NOMO-1 (cell line): ENCODE data around the gene MAP3K5.
"Not testable (repeated sequence)": the region's sequence is repeated elsewhere in the genome, so short reads cannot be mapped to it uniquely, and the experiment has no call there.

ENCODE experiments used
- DNase-seq, 2 experiments: peaks; one replicate each; lab custom pipeline; 2025; ENCODE audit not compliant: unreplicated experiment in 2 of 2; lab: John Stamatoyannopoulos, UW

The MAP3K5 gene

DNA sequence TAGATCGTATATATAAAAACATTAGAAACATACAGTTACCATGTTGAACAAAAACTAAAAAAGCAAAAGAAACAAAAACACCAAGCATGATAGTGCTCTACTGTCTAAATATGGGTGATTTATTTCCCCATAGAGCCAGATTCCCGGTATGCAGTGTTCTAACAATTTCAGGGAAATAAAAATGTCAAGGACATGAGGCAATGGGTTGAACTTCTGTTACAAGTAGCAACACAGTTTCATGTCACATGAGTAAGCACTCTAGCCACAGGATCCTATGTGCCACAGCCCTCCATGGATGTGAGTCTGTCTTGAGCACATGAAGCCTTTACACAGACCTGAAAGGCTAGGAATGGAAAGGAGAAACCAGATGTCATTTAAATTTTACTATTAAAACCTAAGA is 96.0 kb downstream of the MAP3K5 start:
- no peak for DNase-seq

GRCh38 chr6:136695412-136695811 is 96.9 kb downstream of the MAP3K5 start:
- DNase-seq: no peak

GRCh38 chr6:136693090-136693489 is 99.2 kb downstream of the MAP3K5 start:
- no peak for DNase-seq

GRCh38 chr6:136687894-136688293 is 104.4 kb downstream of the MAP3K5 start:
- DNase-seq: not testable (repeated sequence)

GRCh38 chr6:136685540-136686108 is 106.7 kb downstream of the MAP3K5 start:
- DNase-seq: no peak

DNA sequence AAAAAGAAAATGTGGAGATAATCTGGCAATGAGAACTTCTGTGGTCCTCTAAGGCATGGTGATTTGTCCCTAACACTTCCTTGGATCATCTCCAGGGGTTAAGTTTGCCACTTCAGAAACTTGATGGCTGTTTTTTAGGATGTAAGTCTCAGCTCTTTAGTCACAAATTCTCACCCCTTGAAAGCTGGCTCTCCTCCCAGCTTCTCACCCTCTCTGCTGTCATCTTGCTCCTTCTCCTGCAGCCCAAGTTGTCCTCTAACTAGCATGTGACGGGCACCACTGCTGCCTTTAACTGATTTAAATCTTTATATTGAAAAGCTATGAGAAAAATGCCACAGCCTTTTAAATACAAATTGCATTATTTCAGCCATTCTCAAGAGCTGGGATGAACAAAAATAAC is 107.8 kb downstream of the MAP3K5 start:
- DNase-seq: no peak

DNA sequence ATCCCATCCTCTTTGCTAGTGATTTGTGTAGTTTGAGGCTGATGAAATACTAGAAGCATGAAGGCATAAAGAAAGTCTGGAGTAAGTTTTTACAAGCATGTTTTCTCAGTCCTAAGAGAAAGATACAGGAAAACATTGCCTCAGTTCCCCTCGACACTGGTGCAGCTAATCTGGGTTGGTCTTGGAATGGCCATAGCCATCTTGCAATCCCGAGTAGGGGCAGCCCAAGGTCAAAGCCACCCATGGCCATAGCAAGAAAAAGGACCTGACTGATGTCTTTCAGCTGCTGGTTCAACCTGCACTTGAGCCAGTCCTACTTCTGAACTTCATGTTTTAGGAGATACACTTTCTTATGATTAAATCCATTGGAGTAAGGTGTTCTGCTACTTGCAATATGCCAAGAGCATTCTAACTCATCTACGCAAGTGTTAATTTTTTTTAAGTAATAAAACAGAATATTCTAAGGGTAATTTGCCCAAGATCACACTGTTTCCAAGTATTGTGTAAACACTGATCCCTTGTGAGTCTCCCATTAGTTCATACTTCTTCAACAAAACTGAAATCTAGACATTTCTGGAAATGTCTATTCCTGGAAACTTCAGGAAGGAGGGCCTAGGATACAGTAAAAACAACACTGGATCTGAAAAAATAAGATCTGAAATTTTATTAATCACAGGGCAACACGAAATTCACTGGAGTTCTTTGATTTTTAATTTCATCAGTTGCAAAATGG is 108.9 kb downstream of the MAP3K5 start:
- no peak for DNase-seq

DNA sequence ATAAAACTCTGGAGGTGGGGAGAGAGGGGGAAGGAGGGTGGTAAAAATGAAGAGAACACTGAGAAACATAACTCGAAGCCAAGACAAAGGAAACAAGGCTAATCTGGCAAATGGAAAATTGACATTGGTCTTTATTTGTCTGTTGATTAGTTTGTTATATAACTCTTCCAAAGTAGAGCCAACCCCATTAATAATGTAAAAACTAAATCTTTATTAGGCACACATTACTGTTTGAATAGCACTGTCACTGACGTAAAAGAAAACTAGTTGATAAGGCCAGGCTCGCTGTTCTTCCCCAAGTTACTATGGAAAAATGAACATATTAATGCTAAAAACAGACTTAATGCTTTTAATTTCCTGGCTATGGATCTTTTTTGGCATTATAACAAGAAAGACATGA is 110.0 kb downstream of the MAP3K5 start:
- DNase-seq: no peak

GRCh38 chr6:136677822-136678221 is 114.5 kb downstream of the MAP3K5 start:
- DNase-seq: no peak

DNA sequence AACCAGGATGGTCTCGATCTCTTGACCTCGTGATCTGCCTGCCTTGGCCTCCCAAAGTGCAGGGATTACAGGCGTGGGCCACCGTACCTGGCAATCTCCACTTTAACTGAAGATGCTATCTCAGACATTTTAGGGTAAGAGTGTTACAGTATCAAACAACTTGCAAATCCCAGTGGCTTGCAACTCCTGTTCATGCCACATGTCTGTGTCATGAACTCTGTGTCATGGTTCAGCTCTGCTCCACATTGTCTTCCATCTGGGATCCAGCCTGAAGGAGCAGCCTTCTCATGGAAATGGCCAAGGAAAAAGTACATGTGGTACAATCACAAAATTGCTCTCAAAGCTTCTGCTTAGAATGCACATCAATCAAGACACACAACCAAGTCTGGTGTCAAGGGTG is 114.9 kb downstream of the MAP3K5 start:
- no peak for DNase-seq

GRCh38 chr6:136676075-136676474 is 116.2 kb downstream of the MAP3K5 start:
- DNase-seq: no peak

DNA sequence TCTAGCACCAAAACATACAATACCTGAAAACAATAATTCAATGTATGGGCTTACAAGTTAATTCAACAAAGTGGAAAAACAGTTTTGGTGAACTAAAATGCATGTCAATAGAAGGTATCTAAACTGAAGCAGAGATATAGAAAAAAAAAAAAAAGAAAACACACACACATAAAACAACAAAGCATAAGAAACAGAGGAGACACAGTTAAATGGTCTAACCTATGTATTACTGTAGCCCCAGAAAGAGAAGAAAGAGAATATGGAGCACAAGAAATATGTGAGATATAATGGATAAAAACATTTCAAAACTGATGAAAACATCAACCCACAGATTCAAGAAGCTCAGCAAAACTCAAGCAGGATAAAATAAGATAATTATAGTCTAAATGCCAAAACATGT is 118.7 kb downstream of the MAP3K5 start:
- no peak for DNase-seq

- DNase-seq: no peak
These were observed 120.1 kb downstream of the MAP3K5 start for GRCh38 chr6:136672144-136672543.

DNA sequence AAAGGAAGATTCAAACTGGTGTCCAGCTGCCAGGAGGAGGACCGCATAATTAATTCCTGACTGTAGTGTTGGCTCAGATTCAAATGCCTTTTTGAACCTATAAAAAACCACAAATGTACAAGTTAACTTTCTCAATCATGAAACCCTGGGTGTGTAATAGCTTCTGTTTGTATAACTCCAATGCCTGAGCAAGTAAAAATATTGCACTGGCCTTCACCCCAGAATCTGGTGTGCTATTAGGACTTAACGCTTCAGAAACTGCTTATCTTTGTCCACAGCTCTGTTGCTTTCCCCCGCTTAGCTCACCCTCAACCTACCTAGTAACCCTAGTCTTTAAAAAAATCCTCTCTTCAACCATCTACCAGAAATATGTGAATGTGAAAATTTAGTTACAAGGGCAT is 123.0 kb downstream of the MAP3K5 start:
- DNase-seq: no peak

DNA sequence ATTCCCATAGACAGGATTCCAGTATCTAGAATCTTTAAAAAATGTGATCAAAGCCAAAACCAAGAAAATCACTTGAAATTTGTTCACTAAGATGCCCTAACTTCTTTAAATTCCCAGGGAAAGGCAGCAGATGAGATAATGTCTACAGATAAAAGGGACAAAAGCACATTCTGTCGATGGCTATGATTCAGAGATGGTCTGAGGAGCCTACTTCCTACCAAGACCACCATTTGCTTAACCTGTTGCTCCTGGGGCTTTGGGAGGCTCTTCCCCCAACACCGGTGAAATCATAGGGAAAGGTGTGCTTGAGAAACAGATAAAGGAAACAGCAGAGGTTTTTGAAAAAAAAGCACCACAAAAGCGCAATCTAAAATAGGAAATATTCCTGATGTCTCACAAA is 123.7 kb downstream of the MAP3K5 start:
- no peak for DNase-seq

GRCh38 chr6:136666041-136666440 is 126.2 kb downstream of the MAP3K5 start:
- no peak for DNase-seq

DNA sequence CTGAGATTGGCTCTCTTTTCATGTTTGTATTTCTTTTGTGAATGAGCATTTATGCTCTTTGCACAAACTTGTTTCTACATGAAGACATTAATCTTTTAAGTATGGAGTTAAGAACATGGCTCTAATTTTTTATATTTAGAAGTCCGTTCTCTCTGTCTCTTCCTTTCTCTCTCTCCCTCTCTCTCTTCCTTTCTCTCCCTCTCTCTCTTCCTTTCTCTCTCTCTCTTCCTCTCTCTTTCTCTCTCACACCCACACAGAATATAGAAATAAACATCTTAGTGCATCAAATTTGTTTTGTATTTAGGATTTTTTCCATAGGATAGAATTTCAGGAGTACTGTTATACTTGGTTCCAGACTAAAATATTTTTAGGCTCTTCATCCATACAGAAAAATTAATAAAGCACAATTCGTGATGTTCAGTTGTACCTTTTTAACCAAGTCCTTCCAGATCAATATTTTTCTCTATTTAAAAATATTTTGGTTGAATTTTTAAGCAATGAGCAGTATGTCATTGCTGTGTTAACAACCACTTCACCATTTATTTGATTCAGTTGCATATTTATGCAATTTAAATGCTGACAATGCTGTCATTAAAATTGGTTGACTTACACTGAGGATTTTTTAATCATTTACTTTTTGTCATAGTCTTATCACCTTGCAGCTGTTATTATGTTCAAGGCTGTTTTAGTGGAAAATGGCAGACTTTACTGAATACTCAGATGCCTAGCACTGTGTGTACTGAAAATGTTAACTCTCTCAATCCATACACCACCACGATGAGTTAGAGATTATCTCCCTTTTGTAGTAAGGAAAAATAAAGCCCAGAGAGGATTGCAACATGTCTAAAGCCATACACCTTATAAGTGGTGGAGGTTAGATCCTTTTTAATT is 129.7 kb downstream of the MAP3K5 start:
- DNase-seq: no peak

- no peak for DNase-seq
These were observed 131.6 kb downstream of the MAP3K5 start for GRCh38 chr6:136660727-136661126.

GRCh38 chr6:136659991-136660499 is 132.2 kb downstream of the MAP3K5 start:
- no peak for DNase-seq

DNA sequence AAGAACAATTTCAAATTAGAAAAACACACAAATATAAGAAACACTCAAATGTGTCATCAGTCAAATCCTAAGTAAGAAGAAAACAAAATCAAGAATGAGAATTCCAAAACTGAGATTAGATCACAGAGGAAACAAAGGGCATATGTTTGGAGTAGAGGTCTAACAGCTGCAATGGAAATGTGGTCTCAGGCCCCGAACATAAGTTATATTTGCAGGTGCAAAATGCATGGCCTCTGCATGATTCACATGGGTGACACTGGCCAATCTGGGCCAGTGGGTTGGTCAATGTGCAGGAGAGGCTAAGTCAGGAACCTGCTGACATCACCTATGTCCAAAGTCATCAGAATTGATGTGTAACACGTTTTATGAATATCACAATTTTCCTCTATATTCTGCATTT is 133.6 kb downstream of the MAP3K5 start:
- no peak for DNase-seq

GRCh38 chr6:136657666-136658065 is 134.6 kb downstream of the MAP3K5 start:
- DNase-seq: no peak

- DNase-seq: no peak
These were observed 136.2 kb downstream of the MAP3K5 start for GRCh38 chr6:136656121-136656520.
